Measurements from ENCODE around the gene HOXC11. TPM values are rescaled to one million over a fixed set of nuclear protein-coding genes. Genes with fewer than 3 reads are reported as not detected.

Gene HOXC11
- total and polyA plus RNA-seq, 10 of the 15 experiments (the other 5 are each of a cell fraction or from before 2014, with no cell fraction given): not detected

DNA sequence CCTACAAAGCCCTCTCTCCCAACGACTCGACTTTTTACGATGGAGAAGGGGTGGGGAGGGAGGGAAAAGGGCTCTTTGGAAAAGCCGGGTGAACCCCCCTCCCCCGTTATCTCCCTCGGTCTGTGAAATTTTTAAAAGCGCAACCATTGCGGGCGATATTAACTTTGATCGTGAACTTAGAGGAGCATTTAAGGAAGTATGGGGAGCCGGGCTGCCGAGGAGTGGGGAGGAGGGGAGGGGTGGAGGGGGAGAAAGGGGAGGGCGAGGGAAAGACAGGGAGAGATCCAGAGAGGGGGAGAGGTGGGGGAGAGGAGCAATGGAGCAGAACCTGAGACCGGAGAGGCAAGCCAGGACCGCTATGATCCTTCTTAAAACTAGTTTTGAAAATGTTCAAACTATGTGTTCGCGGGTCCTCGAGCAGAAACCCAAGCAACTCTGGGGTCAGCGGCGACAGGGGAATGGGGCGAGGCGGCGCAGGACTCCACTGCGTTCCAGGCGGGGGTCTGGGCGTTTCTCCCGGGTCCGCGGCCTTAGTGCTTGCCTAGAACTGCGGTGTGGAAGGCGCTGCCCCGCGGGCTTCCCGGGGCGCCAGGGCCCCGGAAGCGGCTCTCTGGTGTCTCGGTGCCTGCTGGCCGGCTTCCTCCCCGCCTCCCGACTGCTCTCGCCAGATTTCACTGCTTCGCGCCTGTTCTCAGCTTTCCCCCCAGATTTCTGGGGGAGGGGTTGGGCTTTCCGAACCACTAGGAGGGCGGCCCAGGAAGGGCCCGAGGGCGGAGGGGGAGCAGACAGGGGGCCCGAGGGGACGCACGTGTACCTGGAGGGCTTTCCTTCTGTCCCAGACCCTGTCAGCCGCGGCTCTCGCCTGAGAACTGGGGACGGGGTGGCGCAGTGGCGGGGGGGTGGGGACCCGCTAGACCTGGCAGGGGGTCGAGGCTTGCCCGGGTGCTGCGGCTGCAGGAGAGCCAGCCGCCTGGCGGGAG lies 1.4 kb downstream of the HOXC11 start, which contains the start of gene HOTAIR:
TSS of gene HOTAIR (minus strand) at position 871 of the 980 bp plus-strand sequence.
- Histone ChIP-seq H3K9me3 (replicated peaks; ENCODE audit: control insufficient read depth, insufficient read depth, low read length) (no peaks in the 10 kb centered on the region; the same call in 1 of the 3 replicates), H3K79me2 (ENCODE audit: control insufficient read depth, insufficient read depth, low read length) (no peaks in the 10 kb centered on the region), H3K27ac (ENCODE audit: control insufficient read depth, insufficient read depth) (no peak within 1 kb of the TSS), H3K36me3 (ENCODE audit: control insufficient read depth in 2 of 2, insufficient read depth in 2 of 2, low read length in 1 of 2) (no peaks in the 10 kb centered on the region), H3K9ac (ENCODE audit: control insufficient read depth, insufficient read depth, low read length) (no peak within 1 kb of the TSS), H3K4me2 (ENCODE audit: control insufficient read depth, insufficient read depth) (peak within 1 kb of the TSS; percentile 67), H2AFZ (ENCODE audit: control insufficient read depth, low read depth, low read length) (no peak within 1 kb of the TSS), H3K4me3 (peak within 1 kb of the TSS; percentile 34), H4K20me1 (ENCODE audit: control insufficient read depth, insufficient read depth) (no peaks in the 10 kb centered on the region), H3K27me3 (replicated peaks in 1 of 2; ENCODE audit: control insufficient read depth in 2 of 2, insufficient read depth in 2 of 2, low read length in 1 of 2) (peaks cover 23 to 34% of the 10 kb centered on the region in 2 experiments), H3K4me1 (ENCODE audit: control insufficient read depth, insufficient read depth, low read length) (peaks cover 8% of the 10 kb centered on the region)
- intact Hi-C loops (cut with micrococcal nuclease; ENCODE audit: unreplicated experiment) (no loop called here), in situ Hi-C loops (cut with MboI) (no loop called here)
- FAIRE-seq (no peak), ATAC-seq (peak; percentile 72), DNase-seq (ENCODE audit: low read depth, low spot score) (no peak)
- BruUV-seq (replicated peaks): no TSS peak
- WGBS (ENCODE audit: insufficient coverage, insufficient replicate concordance, low lambda C conversion rate, missing lambda C conversion rate): 45% methylated on average over 50 of the region's 63 CpGs
- POLR2A ChIA-PET: no interaction called here
- SMC1A ChIA-PET (ENCODE audit: uncharacterized antibody, unreplicated experiment): no interaction called here
- CTCF ChIA-PET: no interaction called here
- RAD21 ChIA-PET (ENCODE audit: unreplicated experiment): no interaction called here
- no peak for TF ChIP-seq DPF2 (IDR thresholded peaks at IDR 0.05)
- TF ChIP-seq TCF3 (IDR thresholded peaks at IDR 0.05; ENCODE audit: borderline replicate concordance, insufficient read depth, low read depth, low read length): no peak
- no peak for TF ChIP-seq NR2F1 (conservative IDR thresholded peaks at IDR 0.05)
- TF ChIP-seq ZBED1 (IDR thresholded peaks at IDR 0.05; ENCODE audit: borderline replicate concordance): no peak
- TF ChIP-seq, protein P1, sequence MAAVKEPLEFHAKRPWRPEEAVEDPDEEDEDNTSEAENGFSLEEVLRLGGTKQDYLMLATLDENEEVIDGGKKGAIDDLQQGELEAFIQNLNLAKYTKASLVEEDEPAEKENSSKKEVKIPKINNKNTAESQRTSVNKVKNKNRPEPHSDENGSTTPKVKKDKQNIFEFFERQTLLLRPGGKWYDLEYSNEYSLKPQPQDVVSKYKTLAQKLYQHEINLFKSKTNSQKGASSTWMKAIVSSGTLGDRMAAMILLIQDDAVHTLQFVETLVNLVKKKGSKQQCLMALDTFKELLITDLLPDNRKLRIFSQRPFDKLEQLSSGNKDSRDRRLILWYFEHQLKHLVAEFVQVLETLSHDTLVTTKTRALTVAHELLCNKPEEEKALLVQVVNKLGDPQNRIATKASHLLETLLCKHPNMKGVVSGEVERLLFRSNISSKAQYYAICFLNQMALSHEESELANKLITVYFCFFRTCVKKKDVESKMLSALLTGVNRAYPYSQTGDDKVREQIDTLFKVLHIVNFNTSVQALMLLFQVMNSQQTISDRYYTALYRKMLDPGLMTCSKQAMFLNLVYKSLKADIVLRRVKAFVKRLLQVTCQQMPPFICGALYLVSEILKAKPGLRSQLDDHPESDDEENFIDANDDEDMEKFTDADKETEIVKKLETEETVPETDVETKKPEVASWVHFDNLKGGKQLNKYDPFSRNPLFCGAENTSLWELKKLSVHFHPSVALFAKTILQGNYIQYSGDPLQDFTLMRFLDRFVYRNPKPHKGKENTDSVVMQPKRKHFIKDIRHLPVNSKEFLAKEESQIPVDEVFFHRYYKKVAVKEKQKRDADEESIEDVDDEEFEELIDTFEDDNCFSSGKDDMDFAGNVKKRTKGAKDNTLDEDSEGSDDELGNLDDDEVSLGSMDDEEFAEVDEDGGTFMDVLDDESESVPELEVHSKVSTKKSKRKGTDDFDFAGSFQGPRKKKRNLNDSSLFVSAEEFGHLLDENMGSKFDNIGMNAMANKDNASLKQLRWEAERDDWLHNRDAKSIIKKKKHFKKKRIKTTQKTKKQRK (IDR thresholded peaks at IDR 0.05; ENCODE audit: low read depth, low read length): no peak
- no peak for TF ChIP-seq SIX5 (IDR thresholded peaks at IDR 0.05; ENCODE audit: low read depth, low read length, severe bottlenecking)
- TF ChIP-seq, protein P2, sequence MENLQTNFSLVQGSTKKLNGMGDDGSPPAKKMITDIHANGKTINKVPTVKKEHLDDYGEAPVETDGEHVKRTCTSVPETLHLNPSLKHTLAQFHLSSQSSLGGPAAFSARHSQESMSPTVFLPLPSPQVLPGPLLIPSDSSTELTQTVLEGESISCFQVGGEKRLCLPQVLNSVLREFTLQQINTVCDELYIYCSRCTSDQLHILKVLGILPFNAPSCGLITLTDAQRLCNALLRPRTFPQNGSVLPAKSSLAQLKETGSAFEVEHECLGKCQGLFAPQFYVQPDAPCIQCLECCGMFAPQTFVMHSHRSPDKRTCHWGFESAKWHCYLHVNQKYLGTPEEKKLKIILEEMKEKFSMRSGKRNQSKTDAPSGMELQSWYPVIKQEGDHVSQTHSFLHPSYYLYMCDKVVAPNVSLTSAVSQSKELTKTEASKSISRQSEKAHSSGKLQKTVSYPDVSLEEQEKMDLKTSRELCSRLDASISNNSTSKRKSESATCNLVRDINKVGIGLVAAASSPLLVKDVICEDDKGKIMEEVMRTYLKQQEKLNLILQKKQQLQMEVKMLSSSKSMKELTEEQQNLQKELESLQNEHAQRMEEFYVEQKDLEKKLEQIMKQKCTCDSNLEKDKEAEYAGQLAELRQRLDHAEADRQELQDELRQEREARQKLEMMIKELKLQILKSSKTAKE (IDR thresholded peaks at IDR 0.05; ENCODE audit: low read depth, poor library complexity, severe bottlenecking): no peak
- TF ChIP-seq BMI1 (IDR thresholded peaks at IDR 0.05; ENCODE audit: borderline replicate concordance): no peak
- TF ChIP-seq, protein P3, sequence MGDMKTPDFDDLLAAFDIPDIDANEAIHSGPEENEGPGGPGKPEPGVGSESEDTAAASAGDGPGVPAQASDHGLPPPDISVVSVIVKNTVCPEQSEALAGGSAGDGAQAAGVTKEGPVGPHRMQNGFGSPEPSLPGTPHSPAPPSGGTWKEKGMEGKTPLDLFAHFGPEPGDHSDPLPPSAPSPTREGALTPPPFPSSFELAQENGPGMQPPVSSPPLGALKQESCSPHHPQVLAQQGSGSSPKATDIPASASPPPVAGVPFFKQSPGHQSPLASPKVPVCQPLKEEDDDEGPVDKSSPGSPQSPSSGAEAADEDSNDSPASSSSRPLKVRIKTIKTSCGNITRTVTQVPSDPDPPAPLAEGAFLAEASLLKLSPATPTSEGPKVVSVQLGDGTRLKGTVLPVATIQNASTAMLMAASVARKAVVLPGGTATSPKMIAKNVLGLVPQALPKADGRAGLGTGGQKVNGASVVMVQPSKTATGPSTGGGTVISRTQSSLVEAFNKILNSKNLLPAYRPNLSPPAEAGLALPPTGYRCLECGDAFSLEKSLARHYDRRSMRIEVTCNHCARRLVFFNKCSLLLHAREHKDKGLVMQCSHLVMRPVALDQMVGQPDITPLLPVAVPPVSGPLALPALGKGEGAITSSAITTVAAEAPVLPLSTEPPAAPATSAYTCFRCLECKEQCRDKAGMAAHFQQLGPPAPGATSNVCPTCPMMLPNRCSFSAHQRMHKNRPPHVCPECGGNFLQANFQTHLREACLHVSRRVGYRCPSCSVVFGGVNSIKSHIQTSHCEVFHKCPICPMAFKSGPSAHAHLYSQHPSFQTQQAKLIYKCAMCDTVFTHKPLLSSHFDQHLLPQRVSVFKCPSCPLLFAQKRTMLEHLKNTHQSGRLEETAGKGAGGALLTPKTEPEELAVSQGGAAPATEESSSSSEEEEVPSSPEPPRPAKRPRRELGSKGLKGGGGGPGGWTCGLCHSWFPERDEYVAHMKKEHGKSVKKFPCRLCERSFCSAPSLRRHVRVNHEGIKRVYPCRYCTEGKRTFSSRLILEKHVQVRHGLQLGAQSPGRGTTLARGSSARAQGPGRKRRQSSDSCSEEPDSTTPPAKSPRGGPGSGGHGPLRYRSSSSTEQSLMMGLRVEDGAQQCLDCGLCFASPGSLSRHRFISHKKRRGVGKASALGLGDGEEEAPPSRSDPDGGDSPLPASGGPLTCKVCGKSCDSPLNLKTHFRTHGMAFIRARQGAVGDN (IDR thresholded peaks at IDR 0.05): no peak
- no peak for TF ChIP-seq SPI1 (IDR thresholded peaks at IDR 0.05; ENCODE audit: borderline replicate concordance, insufficient read depth, low read depth, low read length)

All from GM12878 (cell line).